H7 (cell line): ENCODE results near the gene TCERG1L. TPM values are rescaled to one million over a fixed set of nuclear protein-coding genes. Genes with fewer than 3 reads are reported as not detected.

Experiments used
- DNase-seq: peaks from one replicate; pipeline ENCODE4 v3.0.0; 2012
- H3K27me3 ChIP-seq: 2 replicates; pipeline ENCODE4 v1.6.0; 2011; ENCODE audit warnings: mild to moderate bottlenecking, low read length; ENCODE audit not compliant: control insufficient read depth, insufficient read depth
- H3K36me3 ChIP-seq: replicated peaks from 2 replicates; pipeline ENCODE4 v1.5.1; 2011; ENCODE audit warnings: low read length; ENCODE audit not compliant: control insufficient read depth, insufficient read depth
- H3K4me3 ChIP-seq: 2 replicates; pipeline ENCODE4 v1.5.1; 2011; ENCODE audit warnings: low read depth, mild to moderate bottlenecking, control low read depth, low read length, moderate library complexity; ENCODE audit not compliant: insufficient read depth
- total RNA-seq: library from RNA; depleted of rRNA; stranded (reverse); fragments of >200 nt; shearing (Covaris generic); gene quantifications from 2 replicates; pipeline ENCODE4 v1.2.3, GENCODE V29; 2014

Gene TCERG1L
- total RNA-seq, 1 experiment from 2014 or later: 5.4 TPM

- DNase-seq: peak; percentile 31
- H3K36me3 ChIP-seq: no peaks in the 10 kb centered on the region
- no peak overlapping the region for H3K4me3 ChIP-seq
- no peaks in the 10 kb centered on the region for H3K27me3 ChIP-seq
Measured at GRCh38 chr10:131072651-131073468, 238.7 kb downstream of the TCERG1L start.

- H3K4me3 ChIP-seq: no peak overlapping the region
- no peaks in the 10 kb centered on the region for H3K36me3 ChIP-seq
- DNase-seq: peak; percentile 47
- H3K27me3 ChIP-seq: no peaks in the 10 kb centered on the region
Measured at GRCh38 chr10:131071721-131072120, 239.8 kb downstream of the TCERG1L start.

GRCh38 chr10:131070856-131071255 is 240.7 kb downstream of the TCERG1L start:
- peak; percentile 35 for DNase-seq
- no peaks in the 10 kb centered on the region for H3K27me3 ChIP-seq
- H3K4me3 ChIP-seq: no peak overlapping the region
- no peaks in the 10 kb centered on the region for H3K36me3 ChIP-seq

- DNase-seq: peak; percentile 45
- H3K27me3 ChIP-seq: no peaks in the 10 kb centered on the region
- H3K4me3 ChIP-seq: no peak overlapping the region
- H3K36me3 ChIP-seq: no peaks in the 10 kb centered on the region
Measured at GRCh38 chr10:131068760-131069159, 242.8 kb downstream of the TCERG1L start.

- H3K36me3 ChIP-seq: no peaks in the 10 kb centered on the region
- H3K4me3 ChIP-seq: no peak overlapping the region
- DNase-seq: no peak
- no peaks in the 10 kb centered on the region for H3K27me3 ChIP-seq
Measured at GRCh38 chr10:131068311-131068710, 243.2 kb downstream of the TCERG1L start.

- H3K27me3 ChIP-seq: no peaks in the 10 kb centered on the region
- DNase-seq: no peak
Measured at GRCh38 chr10:131067690-131068089, 243.8 kb downstream of the TCERG1L start.

GRCh38 chr10:131065673-131066305 is 245.7 kb downstream of the TCERG1L start:
- H3K36me3 ChIP-seq: no peaks in the 10 kb centered on the region
- peak; percentile 69 for DNase-seq

More at GRCh38 chr10:131067690-131068089, 243.8 kb downstream of the TCERG1L start:
- Histone ChIP-seq H3K36me3 (no peaks in the 10 kb centered on the region), H3K4me3 (no peak overlapping the region)

GRCh38 chr10:131063311-131063710 is 248.2 kb downstream of the TCERG1L start:
- no peak for DNase-seq
- Histone ChIP-seq H3K27me3 (no peaks in the 10 kb centered on the region), H3K4me3 (no peak overlapping the region), H3K36me3 (no peaks in the 10 kb centered on the region)

More at GRCh38 chr10:131065673-131066305, 245.7 kb downstream of the TCERG1L start:
- Histone ChIP-seq H3K4me3 (no peak overlapping the region), H3K27me3 (no peaks in the 10 kb centered on the region)

GRCh38 chr10:131062621-131063260 is 248.8 kb downstream of the TCERG1L start:
- Histone ChIP-seq H3K27me3 (no peaks in the 10 kb centered on the region), H3K4me3 (no peak overlapping the region), H3K36me3 (no peaks in the 10 kb centered on the region)
- DNase-seq: no peak

GRCh38 chr10:131061216-131061615 is 250.3 kb downstream of the TCERG1L start:
- Histone ChIP-seq H3K36me3 (no peaks in the 10 kb centered on the region), H3K4me3 (no peak overlapping the region), H3K27me3 (no peaks in the 10 kb centered on the region)
- no peak for DNase-seq

- no peaks in the 10 kb centered on the region for H3K36me3 ChIP-seq
- DNase-seq: no peak
- no peaks in the 10 kb centered on the region for H3K27me3 ChIP-seq
- H3K4me3 ChIP-seq: no peak overlapping the region
Measured at GRCh38 chr10:131059881-131060280, 251.6 kb downstream of the TCERG1L start.

GRCh38 chr10:131058799-131059198 is 252.7 kb downstream of the TCERG1L start:
- H3K27me3 ChIP-seq: no peaks in the 10 kb centered on the region
- H3K36me3 ChIP-seq: no peaks in the 10 kb centered on the region
- no peak for DNase-seq
- H3K4me3 ChIP-seq: no peak overlapping the region

- Histone ChIP-seq H3K27me3 (no peaks in the 10 kb centered on the region), H3K4me3 (no peak overlapping the region), H3K36me3 (no peaks in the 10 kb centered on the region)
- DNase-seq: no peak
Measured at GRCh38 chr10:131056781-131057180, 254.7 kb downstream of the TCERG1L start.

- no peak for DNase-seq
- Histone ChIP-seq H3K36me3 (no peaks in the 10 kb centered on the region), H3K4me3 (no peak overlapping the region), H3K27me3 (no peaks in the 10 kb centered on the region)
Measured at GRCh38 chr10:131056091-131056579, 255.4 kb downstream of the TCERG1L start.

- no peaks in the 10 kb centered on the region for H3K36me3 ChIP-seq
- no peak overlapping the region for H3K4me3 ChIP-seq
- no peaks in the 10 kb centered on the region for H3K27me3 ChIP-seq
- DNase-seq: no peak
Measured at GRCh38 chr10:131055437-131055836, 256.1 kb downstream of the TCERG1L start.
